ENCODE data around the gene UPK3BL1. TPM values are rescaled to one million over a fixed set of nuclear protein-coding genes. Genes with fewer than 3 reads are reported as not detected.
"Not testable (repeated sequence)": the region's sequence is repeated elsewhere in the genome, so short reads cannot be mapped to it uniquely, and the experiment has no call there.

The UPK3BL1 gene
- total RNA-seq, 1 donor, result 7.5 TPM

GRCh38 chr7:102647813-102648212 lies 5.2 kb upstream of the UPK3BL1 start:
- H3K27me3 ChIP-seq (ENCODE audit: insufficient read depth, low read length); H3K4me1 ChIP-seq (ENCODE audit: insufficient read depth, low read length); H3K9me3 ChIP-seq (ENCODE audit: low read depth, low read length); H3K4me3 ChIP-seq (ENCODE audit: low read length): not testable (repeated sequence)

GRCh38 chr7:102643404-102643803 lies 813 bp upstream of the UPK3BL1 start:
- not testable (repeated sequence) for H3K4me1 ChIP-seq (ENCODE audit: insufficient read depth, low read length); H3K9me3 ChIP-seq (ENCODE audit: low read depth, low read length); H3K4me3 ChIP-seq (ENCODE audit: low read length); H3K27me3 ChIP-seq (ENCODE audit: insufficient read depth, low read length)

- not testable (repeated sequence) for H3K4me1 ChIP-seq (ENCODE audit: insufficient read depth, low read length); H3K9me3 ChIP-seq (ENCODE audit: low read depth, low read length); H3K4me3 ChIP-seq (ENCODE audit: low read length); H3K27me3 ChIP-seq (ENCODE audit: insufficient read depth, low read length)
These were observed 3.7 kb downstream of the UPK3BL1 start for GRCh38 chr7:102638848-102639247.

GRCh38 chr7:102636956-102637355 lies 5.6 kb downstream of the UPK3BL1 start:
- H3K9me3 ChIP-seq (ENCODE audit: low read depth, low read length); H3K4me1 ChIP-seq (ENCODE audit: insufficient read depth, low read length); H3K4me3 ChIP-seq (ENCODE audit: low read length); H3K27me3 ChIP-seq (ENCODE audit: insufficient read depth, low read length): not testable (repeated sequence)

- H3K9me3 ChIP-seq (ENCODE audit: low read depth, low read length); H3K4me3 ChIP-seq (ENCODE audit: low read length); H3K27me3 ChIP-seq (ENCODE audit: insufficient read depth, low read length); H3K4me1 ChIP-seq (ENCODE audit: insufficient read depth, low read length): not testable (repeated sequence)
These were observed 7.2 kb downstream of the UPK3BL1 start for GRCh38 chr7:102635354-102635753.

- H3K27me3 ChIP-seq (ENCODE audit: insufficient read depth, low read length); H3K9me3 ChIP-seq (ENCODE audit: low read depth, low read length); H3K4me3 ChIP-seq (ENCODE audit: low read length); H3K4me1 ChIP-seq (ENCODE audit: insufficient read depth, low read length): not testable (repeated sequence)
These were observed 8.3 kb downstream of the UPK3BL1 start for GRCh38 chr7:102634299-102634698.

GRCh38 chr7:102630622-102631021 lies 12.0 kb downstream of the UPK3BL1 start:
- H3K9me3 ChIP-seq (ENCODE audit: low read depth, low read length); H3K4me1 ChIP-seq (ENCODE audit: insufficient read depth, low read length); H3K4me3 ChIP-seq (ENCODE audit: low read length); H3K27me3 ChIP-seq (ENCODE audit: insufficient read depth, low read length): not testable (repeated sequence)

- not testable (repeated sequence) for H3K27me3 ChIP-seq (ENCODE audit: insufficient read depth, low read length); H3K9me3 ChIP-seq (ENCODE audit: low read depth, low read length); H3K4me3 ChIP-seq (ENCODE audit: low read length); H3K4me1 ChIP-seq (ENCODE audit: insufficient read depth, low read length)
These were observed 15.2 kb downstream of the UPK3BL1 start for GRCh38 chr7:102627271-102627904.

GRCh38 chr7:102618122-102618521 lies 24.5 kb downstream of the UPK3BL1 start:
- H3K27me3 ChIP-seq (ENCODE audit: insufficient read depth, low read length); H3K4me3 ChIP-seq (ENCODE audit: low read length); H3K9me3 ChIP-seq (ENCODE audit: low read depth, low read length); H3K4me1 ChIP-seq (ENCODE audit: insufficient read depth, low read length): not testable (repeated sequence)

GRCh38 chr7:102616507-102617125 lies 26.0 kb downstream of the UPK3BL1 start, which contains the start of gene RASA4:
RASA4 (minus strand) TSS chr7:102616756; CDS start chr7:102616689, 67 bp downstream.
- H3K27me3 ChIP-seq (ENCODE audit: insufficient read depth, low read length); H3K4me3 ChIP-seq (ENCODE audit: low read length); H3K9me3 ChIP-seq (ENCODE audit: low read depth, low read length): not testable (repeated sequence)
- H3K4me1 ChIP-seq (ENCODE audit: insufficient read depth, low read length), result peaks cover 13% of the 10 kb centered on the region

- not testable (repeated sequence) for H3K4me3 ChIP-seq (ENCODE audit: low read length); H3K27me3 ChIP-seq (ENCODE audit: insufficient read depth, low read length); H3K9me3 ChIP-seq (ENCODE audit: low read depth, low read length)
- H3K4me1 ChIP-seq (ENCODE audit: insufficient read depth, low read length), result peaks cover 13% of the 10 kb centered on the region
These were observed 26.7 kb downstream of the UPK3BL1 start for GRCh38 chr7:102615930-102616329.

GRCh38 chr7:102614873-102615272 lies 27.7 kb downstream of the UPK3BL1 start:
- not testable (repeated sequence) for H3K27me3 ChIP-seq (ENCODE audit: insufficient read depth, low read length); H3K4me3 ChIP-seq (ENCODE audit: low read length)

GRCh38 chr7:102614346-102614697 lies 28.3 kb downstream of the UPK3BL1 start:
- H3K4me3 ChIP-seq (ENCODE audit: low read length); H3K27me3 ChIP-seq (ENCODE audit: insufficient read depth, low read length); H3K9me3 ChIP-seq (ENCODE audit: low read depth, low read length): not testable (repeated sequence)
- H3K4me1 ChIP-seq (ENCODE audit: insufficient read depth, low read length), result peaks cover 13% of the 10 kb centered on the region

More at GRCh38 chr7:102614873-102615272, 27.7 kb downstream of the UPK3BL1 start:
- H3K4me1 ChIP-seq (ENCODE audit: insufficient read depth, low read length), result peaks cover 13% of the 10 kb centered on the region
- H3K9me3 ChIP-seq (ENCODE audit: low read depth, low read length), result not testable (repeated sequence)

GRCh38 chr7:102613575-102614345 lies 28.8 kb downstream of the UPK3BL1 start:
- not testable (repeated sequence) for H3K9me3 ChIP-seq (ENCODE audit: low read depth, low read length); H3K27me3 ChIP-seq (ENCODE audit: insufficient read depth, low read length); H3K4me3 ChIP-seq (ENCODE audit: low read length)
- H3K4me1 ChIP-seq (ENCODE audit: insufficient read depth, low read length), result peaks cover 13% of the 10 kb centered on the region

GRCh38 chr7:102611675-102612325 lies 30.8 kb downstream of the UPK3BL1 start:
- H3K9me3 ChIP-seq (ENCODE audit: low read depth, low read length); H3K27me3 ChIP-seq (ENCODE audit: insufficient read depth, low read length); H3K4me1 ChIP-seq (ENCODE audit: insufficient read depth, low read length); H3K4me3 ChIP-seq (ENCODE audit: low read length): not testable (repeated sequence)

Data from mononuclear cell (primary cell).